H1 (cell line): Measurements from ENCODE around the gene COL5A2.

Experiments
- CREB1 ChIP-seq: IDR thresholded peaks from 2 replicates; pipeline ENCODE4 v1.6.1; 2012; ENCODE audit warnings: inconsistent platforms
- CTCF ChIP-seq, 3 experiments: IDR thresholded peaks; 1 replicate in 2 of 3; 2 replicates in 1 of 3; pipeline versions ENCODE4 v1.5.1 to v1.6.1; 2011; ENCODE audit warnings: low read length in 3 of 3, mild to moderate bottlenecking in 3 of 3, inconsistent platforms in 2 of 3, low read depth in 1 of 3, moderate library complexity in 1 of 3; ENCODE audit not compliant: insufficient read depth in 1 of 3; ENCODE audit errors: control extremely low read depth in 1 of 3
- E2F6 ChIP-seq: IDR thresholded peaks from 2 replicates; pipeline ENCODE4 v1.6.1; 2012; ENCODE audit warnings: inconsistent platforms
- EZH2 ChIP-seq: fragments of 200-600 bp; sonication (generic); IDR thresholded peaks from 2 replicates; pipeline ENCODE4 v1.7.1; 2012; ENCODE audit warnings: low read depth, mild to moderate bottlenecking, moderate library complexity, low read length, inconsistent platforms; ENCODE audit not compliant: severe bottlenecking
- MAX ChIP-seq: IDR thresholded peaks from 2 replicates; pipeline ENCODE4 v1.6.1; 2012; ENCODE audit warnings: inconsistent platforms
- POLR2A ChIP-seq, 2 experiments: IDR thresholded peaks; 1 replicate in 1 of 2; 2 replicates in 1 of 2; pipeline ENCODE4 v1.6.1; 2011; ENCODE audit warnings: low read depth in 2 of 2, low read length in 2 of 2, mild to moderate bottlenecking in 2 of 2; ENCODE audit errors: control extremely low read depth in 1 of 2
- RFX5 ChIP-seq: IDR thresholded peaks from 2 replicates; pipeline ENCODE4 v1.6.1; 2011; ENCODE audit warnings: low read depth, low read length, improper control_type of control experiment, borderline replicate concordance

- TF ChIP-seq CTCF (IDR thresholded peaks at IDR 0.05; ENCODE audit: control extremely low read depth in 1 of 3, insufficient read depth in 1 of 3, low read depth in 1 of 3, low read length in 3 of 3) (no peak), POLR2A (IDR thresholded peaks at IDR 0.05; ENCODE audit: control extremely low read depth in 1 of 2, low read depth in 2 of 2, low read length in 2 of 2) (no peak), CREB1 (no peak), MAX (no peak), EZH2 (no peak), E2F6 (no peak), RFX5 (no peak)
These were observed 43.0 kb upstream of the COL5A2 start for GRCh38 chr2:189222468-189223105.
